H1 (cell line): Measurements from ENCODE around the gene ERCC3. TPM values are rescaled to one million over a fixed set of nuclear protein-coding genes. Genes with fewer than 3 reads are reported as not detected.

Source experiments
- SIN3A ChIP-seq, 2 experiments: IDR thresholded peaks in 1 of 2; conservative IDR thresholded peaks in 1 of 2; 2 replicates each; pipeline ENCODE4 v1.6.1; 2011 to 2012; ENCODE audit warnings: low read length in 2 of 2, improper control_type of control experiment in 1 of 2, low read depth in 1 of 2, mild to moderate bottlenecking in 1 of 2
- polyA plus RNA-seq, 7 experiments: library from polyadenylated mRNA; depleted of rRNA in 3 of 7; stranded (reverse) in 5 of 7; unstranded in 2 of 7; fragments of >200 nt in 5 of 7; fragments of 200-250 nt in 2 of 7; gene quantifications; 1 replicate in 5 of 7; 2 replicates in 1 of 7; 4 replicates in 1 of 7; pipeline versions ENCODE4 v1.2.1 to v1.2.3, GENCODE V29; 2011 to 2013; ENCODE audit warnings: missing spikeins in 2 of 7, mixed read lengths in 2 of 7
- total RNA-seq: library from RNA; stranded (reverse); fragmentation: NEBNext Ultra II Directional; extraction: Animal tissue kit (Norgen Biotek cat#: 25700); gene quantifications from 2 replicates; pipeline ENCODE4 v1.2.1, GENCODE V29; 2021

Gene ERCC3
- total and polyA plus RNA-seq, 2 of the 8 experiments (the other 6 are each of a cell fraction or from before 2014, with no cell fraction given) = 41.8 to 48.9 TPM

DNA sequence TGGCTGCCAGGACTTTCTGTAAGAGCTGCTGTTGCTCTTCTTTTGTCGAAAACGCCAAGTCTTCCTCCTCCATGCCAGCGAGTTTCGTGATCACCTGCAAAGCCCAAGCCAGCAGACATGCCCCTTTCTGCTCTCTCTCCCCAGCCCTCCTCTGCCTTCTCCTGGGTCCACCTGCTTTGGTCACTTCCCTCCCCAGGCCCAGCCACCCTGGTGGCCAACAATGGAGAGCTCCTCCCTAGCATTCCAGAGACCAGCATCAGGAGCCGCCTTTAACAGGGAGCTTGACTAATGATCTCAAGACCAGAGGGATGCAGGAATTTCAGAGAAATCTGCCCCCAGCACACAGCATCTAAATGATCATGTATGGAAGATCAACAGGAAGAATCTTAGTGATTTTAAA is 34.6 kb downstream of the ERCC3 start (continued):
- TF ChIP-seq SIN3A (conservative IDR thresholded peaks at IDR 0.05 in 1 of 2, IDR thresholded peaks at IDR 0.05 in 1 of 2; ENCODE audit: low read depth in 1 of 2, low read length in 2 of 2) = no peak
